Measurements from ENCODE around the gene XAGE2.

The XAGE2 gene

DNA sequence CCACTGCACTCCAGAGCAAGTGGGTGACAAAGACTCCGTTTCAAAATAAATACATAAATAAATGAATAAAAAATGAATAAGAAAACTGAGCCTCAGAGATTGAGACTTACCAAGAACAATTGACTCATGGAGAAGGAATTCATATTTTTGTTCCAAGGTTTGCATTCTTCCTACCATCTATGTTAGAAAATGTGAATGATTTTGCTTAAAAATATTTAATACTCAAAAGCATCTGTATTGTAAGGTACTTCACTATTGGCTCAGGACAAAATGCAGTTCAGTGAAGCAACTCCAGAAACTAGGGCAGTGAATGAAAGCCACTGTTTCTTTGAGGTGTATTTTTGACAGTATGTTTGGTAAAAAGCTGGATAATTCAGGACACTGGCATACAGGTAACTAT, 54.1 kb downstream of the XAGE2 start:
- DNase-seq (ENCODE audit: extremely low read depth in 1 of 2, low read depth in 1 of 2) = no peak

DNA sequence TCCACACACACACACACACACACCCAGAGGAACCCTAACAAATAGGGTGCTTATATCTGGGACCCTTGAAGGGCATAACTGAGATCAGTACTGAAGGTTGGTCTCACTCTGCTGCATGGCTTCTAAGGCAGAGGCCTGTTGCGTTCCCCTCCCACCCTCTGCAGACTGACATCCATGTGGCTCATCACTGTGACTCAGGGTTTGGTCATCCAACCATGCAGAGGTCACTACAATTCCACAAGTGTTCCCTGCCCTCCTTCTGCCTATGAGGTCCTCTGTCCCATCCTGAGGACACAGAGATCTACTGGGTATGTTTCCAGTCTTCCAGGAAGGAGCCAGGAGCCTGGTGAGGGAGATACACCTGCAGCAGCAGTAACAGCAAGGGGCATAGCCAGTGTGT, 55.8 kb downstream of the XAGE2 start:
- no peak for DNase-seq (ENCODE audit: extremely low read depth in 1 of 2, low read depth in 1 of 2)

Measured in activated CD8-positive, alpha-beta memory T cell treated with anti-CD3 and anti-CD28 coated beads for 1 hour (primary cell).